Esophagus squamous epithelium (tissue), 4 donors: ENCODE data around the gene NBPF9.
"Not testable (repeated sequence)": the region's sequence is repeated elsewhere in the genome, so short reads cannot be mapped to it uniquely, and the experiment has no call there.

ENCODE experiments used
- CTCF ChIP-seq, 6 experiments: fragments of 450-650 bp in 4 of 6; fragments of 200-600 bp in 2 of 6; sonication (generic) in 2 of 6; IDR thresholded peaks; one replicate each; pipeline ENCODE4 v1.5.1; 2016 to 2019; ENCODE audit warnings: antibody characterized with exemption in 6 of 6, mild to moderate bottlenecking in 4 of 6, moderate library complexity in 4 of 6
- POLR2A ChIP-seq, 4 donors: fragments of 450-650 bp; IDR thresholded peaks; one replicate each; pipeline ENCODE4 v1.6.1; 2017; ENCODE audit warnings: antibody characterized with exemption in 4 of 4, mild to moderate bottlenecking in 4 of 4, moderate library complexity in 3 of 4

- not testable (repeated sequence) for TF ChIP-seq CTCF, POLR2A (IDR thresholded peaks at IDR 0.05)
Observed at GRCh38 chr1:149123948-149124926, 20.9 kb upstream of the NBPF9 start.
